ENCODE measurements around the gene RAET1E. TPM values are rescaled to one million over a fixed set of nuclear protein-coding genes. Genes with fewer than 3 reads are reported as not detected.

RAET1E gene
- total and polyA plus RNA-seq, 2 experiments from 2014 or later, result not detected

DNA sequence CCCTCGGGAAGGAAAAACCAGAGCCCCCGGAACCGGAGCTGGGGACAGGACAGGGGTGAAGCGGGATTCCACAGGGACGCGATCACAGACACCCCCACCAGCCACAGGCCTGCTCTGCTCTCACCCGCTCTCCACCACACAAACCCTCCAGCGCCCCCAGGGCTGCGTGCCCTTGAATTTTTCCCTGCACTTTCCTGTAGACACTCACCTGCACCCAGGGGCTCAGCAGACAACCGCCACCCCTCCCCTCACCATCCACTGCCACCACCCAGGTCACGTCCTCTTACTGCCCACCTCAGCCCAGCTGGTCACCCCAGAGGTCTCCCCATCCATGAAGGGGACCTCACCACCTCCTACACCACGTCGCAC, 44.5 kb upstream of the RAET1E start:
- peaks cover 83% of the 10 kb centered on the region for H3K27me3 Mint-ChIP-seq (ENCODE audit: insufficient read depth, low read depth, poor library complexity)

More for the DNA sequence above, 44.5 kb upstream of the RAET1E start:
- Histone ChIP-seq H3K27ac (ENCODE audit: low read depth) (no peak overlapping the region), H3F3A (replicated peaks; ENCODE audit: low read depth) (no peaks in the 10 kb centered on the region), H4K20me1 (replicated peaks; ENCODE audit: insufficient read depth) (no peaks in the 10 kb centered on the region; the same call in 1 of the 2 replicates), H3K4me1 (ENCODE audit: insufficient read depth) (peaks cover 8% of the 10 kb centered on the region; the same call in 1 of the 2 replicates), H3K4me2 (peak overlapping the region; percentile 91), H3K9me2 (ENCODE audit: insufficient read depth) (no peaks in the 10 kb centered on the region), H3K4me3 (peak overlapping the region; percentile 70), H2AFZ (peak overlapping the region; percentile 85), H3K36me3 (ENCODE audit: insufficient read depth) (no peaks in the 10 kb centered on the region), H3K27me3 (ENCODE audit: insufficient read depth) (peaks cover 84% of the 10 kb centered on the region), H3K79me2 (replicated peaks; ENCODE audit: insufficient read depth) (no peaks in the 10 kb centered on the region)
- Mint-ChIP-seq H3K9me3 (peaks cover 2% of the 10 kb centered on the region), H3K4me3 (peak overlapping the region; percentile 84), H3K36me3 (ENCODE audit: low read depth) (no peaks in the 10 kb centered on the region; the same call in 2 of the 3 replicates), H3K4me1 (peaks cover 11% of the 10 kb centered on the region), H3K27ac (no peak overlapping the region)
- ATAC-seq (peak; percentile 7), DNase-seq (ENCODE audit: low spot score) (no peak)
- no peak for TF ChIP-seq POLR2AphosphoS5 (IDR thresholded peaks at IDR 0.05; ENCODE audit: low read depth)
- TF ChIP-seq REST (IDR thresholded peaks at IDR 0.05; ENCODE audit: unreplicated experiment), result no peak
- TF ChIP-seq EZH2phosphoT487 (IDR thresholded peaks at IDR 0.05; ENCODE audit: unreplicated experiment), result no peak
- TF ChIP-seq STAT1 (IDR thresholded peaks at IDR 0.05; ENCODE audit: unreplicated experiment), result no peak
- TF ChIP-seq EZH2 (IDR thresholded peaks at IDR 0.05; ENCODE audit: low read depth, unreplicated experiment), result no peak
- TF ChIP-seq NANOG (IDR thresholded peaks at IDR 0.05; ENCODE audit: borderline replicate concordance), result no peak
- no peak for TF ChIP-seq CREB1 (CRISPR knock-in tag; IDR thresholded peaks at IDR 0.05; ENCODE audit: low read depth)
- no peak for TF ChIP-seq CTCF (conservative IDR thresholded peaks at IDR 0.05; ENCODE audit: low read depth in 2 of 2)
- TF ChIP-seq JUNB (IDR thresholded peaks at IDR 0.05; ENCODE audit: unreplicated experiment), result no peak
- TF ChIP-seq ZNF331 (CRISPR knock-in tag; IDR thresholded peaks at IDR 0.05; ENCODE audit: low read depth), result no peak
- TF ChIP-seq ZNF114 (CRISPR knock-in tag; IDR thresholded peaks at IDR 0.05), result no peak
